ENCODE results near the gene LPAR1. TPM values are rescaled to one million over a fixed set of nuclear protein-coding genes. Genes with fewer than 3 reads are reported as not detected.

Gene LPAR1
- total RNA-seq, 2 donors from 2014 or later: 5.0 to 5.9 TPM

- H3K27me3 Mint-ChIP-seq (ENCODE audit: insufficient read depth): no peaks in the 10 kb centered on the region
- H3K9me3 Mint-ChIP-seq: peaks cover 8% of the 10 kb centered on the region
- DNase-seq: no peak
- H3K36me3 ChIP-seq (ENCODE audit: control insufficient read depth, insufficient read depth, low read length): no peaks in the 10 kb centered on the region
- no peak overlapping the region for H3K4me3 Mint-ChIP-seq
- no peaks in the 10 kb centered on the region for H3K9me3 ChIP-seq (ENCODE audit: control insufficient read depth, low read length)
- no peak overlapping the region for H3K9ac ChIP-seq (ENCODE audit: extremely low read depth, low read length, poor library complexity, severe bottlenecking)
- no peaks in the 10 kb centered on the region for H3K36me3 Mint-ChIP-seq (ENCODE audit: low read depth)
- no peaks in the 10 kb centered on the region for H3K27me3 ChIP-seq (ENCODE audit: control insufficient read depth, insufficient read depth, low read length, poor library complexity, severe bottlenecking)
- H3K27ac ChIP-seq (ENCODE audit: low read depth, low read length): no peak overlapping the region
- 91 to 100% methylated on average over 3 of the region's 3 CpGs for WGBS, 2 experiments (ENCODE audit: insufficient coverage in 1 of 2, insufficient read length in 1 of 2)
- H3K4me1 ChIP-seq (ENCODE audit: control insufficient read depth, insufficient read depth, low read length): no peaks in the 10 kb centered on the region
- peak overlapping the region; percentile 20 for H3K27ac Mint-ChIP-seq
- no peak overlapping the region for H3K4me3 ChIP-seq (ENCODE audit: low read length)
- H3K4me1 Mint-ChIP-seq: no peaks in the 10 kb centered on the region
- TF ChIP-seq CTCF (conservative IDR thresholded peaks at IDR 0.05): no peak
These were observed 15.1 kb downstream of the LPAR1 start for GRCh38 chr9:111023128-111023527.

- no peaks in the 10 kb centered on the region for H3K27me3 Mint-ChIP-seq (ENCODE audit: insufficient read depth)
- WGBS, 2 experiments (ENCODE audit: insufficient coverage in 1 of 2, insufficient read length in 1 of 2): 100% methylated on average over 1 of the region's 1 CpG; no CpG with 5 or more reads in 1 of the 2 experiments
These were observed 17.7 kb downstream of the LPAR1 start for GRCh38 chr9:111020594-111020993.

GRCh38 chr9:111016426-111017045, 21.7 kb downstream of the LPAR1 start:
- H3K36me3 Mint-ChIP-seq (ENCODE audit: low read depth): no peaks in the 10 kb centered on the region
- no peaks in the 10 kb centered on the region for H3K4me1 Mint-ChIP-seq
- TF ChIP-seq CTCF (conservative IDR thresholded peaks at IDR 0.05): no peak
- Histone ChIP-seq H3K36me3 (ENCODE audit: control insufficient read depth, insufficient read depth, low read length) (no peaks in the 10 kb centered on the region), H3K27me3 (ENCODE audit: control insufficient read depth, insufficient read depth, low read length, poor library complexity, severe bottlenecking) (no peaks in the 10 kb centered on the region), H3K27ac (ENCODE audit: low read depth, low read length) (no peak overlapping the region), H3K4me1 (ENCODE audit: control insufficient read depth, insufficient read depth, low read length) (no peaks in the 10 kb centered on the region), H3K9ac (ENCODE audit: extremely low read depth, low read length, poor library complexity, severe bottlenecking) (no peak overlapping the region), H3K4me3 (ENCODE audit: low read length) (no peak overlapping the region), H3K9me3 (ENCODE audit: control insufficient read depth, low read length) (no peaks in the 10 kb centered on the region)
- no peak for DNase-seq
- no peak overlapping the region for H3K4me3 Mint-ChIP-seq
- no peaks in the 10 kb centered on the region for H3K27me3 Mint-ChIP-seq (ENCODE audit: insufficient read depth)
- no peaks in the 10 kb centered on the region for H3K9me3 Mint-ChIP-seq
- WGBS, 2 experiments (ENCODE audit: insufficient coverage in 1 of 2, insufficient read length in 1 of 2): 80 to 89% methylated on average over 1 to 3 of the region's 3 CpGs
- no peak overlapping the region for H3K27ac Mint-ChIP-seq

More at GRCh38 chr9:111020594-111020993, 17.7 kb downstream of the LPAR1 start:
- H3K4me3 Mint-ChIP-seq: no peak overlapping the region
- no peaks in the 10 kb centered on the region for H3K4me1 ChIP-seq (ENCODE audit: control insufficient read depth, insufficient read depth, low read length)
- H3K36me3 ChIP-seq (ENCODE audit: control insufficient read depth, insufficient read depth, low read length): no peaks in the 10 kb centered on the region
- no peaks in the 10 kb centered on the region for H3K4me1 Mint-ChIP-seq
- H3K9ac ChIP-seq (ENCODE audit: extremely low read depth, low read length, poor library complexity, severe bottlenecking): no peak overlapping the region
- H3K9me3 ChIP-seq (ENCODE audit: control insufficient read depth, low read length): no peaks in the 10 kb centered on the region
- no peak for DNase-seq
- no peak for TF ChIP-seq CTCF (conservative IDR thresholded peaks at IDR 0.05)
- no peaks in the 10 kb centered on the region for H3K36me3 Mint-ChIP-seq (ENCODE audit: low read depth)
- no peak overlapping the region for H3K27ac Mint-ChIP-seq
- no peak overlapping the region for H3K27ac ChIP-seq (ENCODE audit: low read depth, low read length)
- peaks cover 8% of the 10 kb centered on the region for H3K9me3 Mint-ChIP-seq
- H3K27me3 ChIP-seq (ENCODE audit: control insufficient read depth, insufficient read depth, low read length, poor library complexity, severe bottlenecking): no peaks in the 10 kb centered on the region
- no peak overlapping the region for H3K4me3 ChIP-seq (ENCODE audit: low read length)

Data from endodermal cell (in vitro differentiated cells).